Thyroid gland (tissue), 4 donors: ENCODE results near the gene TAF10. TPM values are rescaled to one million over a fixed set of nuclear protein-coding genes. Genes with fewer than 3 reads are reported as not detected.

Experiments
- DNase-seq, 2 donors: peaks; one replicate each; pipeline ENCODE4 v3.0.0-alpha.2; 2019
- H3K27ac ChIP-seq, 3 donors: fragments of 200-600 bp; sonication (generic); 1 replicate in 2 of 3; 2 replicates in 1 of 3; pipeline ENCODE4 v1.5.1; 2016 to 2019; ENCODE audit warnings: mild to moderate bottlenecking in 1 of 3, moderate library complexity in 1 of 3
- H3K27me3 ChIP-seq: fragments of 200-600 bp; sonication (generic); one replicate; pipeline ENCODE4 v1.5.1; 2019
- H3K36me3 ChIP-seq, 2 donors: fragments of 200-600 bp; sonication (generic); one replicate each; pipeline ENCODE4 v1.5.1; 2016 to 2019
- H3K4me1 ChIP-seq, 2 donors: fragments of 200-600 bp; sonication (generic); one replicate each; pipeline ENCODE4 v1.5.1; 2017 to 2019
- H3K4me3 ChIP-seq, 3 donors: fragments of 200-600 bp; sonication (generic); replicated peaks in 1 of 3; 1 replicate in 2 of 3; 2 replicates in 1 of 3; pipeline ENCODE4 v1.5.1; 2016; ENCODE audit warnings: mild to moderate bottlenecking in 1 of 3
- H3K9me3 ChIP-seq: fragments of 200-600 bp; sonication (generic); one replicate; pipeline ENCODE4 v1.5.1; 2017
- CTCF ChIP-seq, 6 experiments: fragments of 200-600 bp in 3 of 6; fragments of 450-650 bp in 3 of 6; sonication (generic) in 3 of 6; IDR thresholded peaks; one replicate each; pipeline ENCODE4 v1.5.1; 2016 to 2019; ENCODE audit warnings: antibody characterized with exemption in 6 of 6, mild to moderate bottlenecking in 2 of 6, inconsistent platforms in 1 of 6, moderate library complexity in 1 of 6
- POLR2A ChIP-seq, 2 donors: fragments of 450-650 bp; IDR thresholded peaks; one replicate each; pipeline ENCODE4 v1.6.1; 2017; ENCODE audit warnings: antibody characterized with exemption in 2 of 2, mild to moderate bottlenecking in 2 of 2, moderate library complexity in 1 of 2
- WGBS, 2 donors: methylation state at CpG; one replicate each; pipeline ENCODE4 v1.1.5; 2017; 5-methylcytosine and 5-hydroxymethylcytosine counted together
- intact Hi-C: fragments of 100-400 bp; cut with DNase I; formaldehyde crosslinking; loops from one replicate; pipeline ENCODE4 v1.15.1; 2023
- total RNA-seq, 4 donors: library from RNA; depleted of rRNA; stranded (reverse); fragments of >200 nt; gene quantifications; one replicate each; pipeline ENCODE4 v1.2.3, GENCODE V29; 2016

TAF10 gene
- total RNA-seq, 4 donors from 2014 or later = 96.6 to 113 (median 108) TPM

- intact Hi-C loops = no loop called here
- H3K4me1 ChIP-seq = peaks cover 36 to 42% of the 10 kb centered on the region in 2 donors
- no peak overlapping the region for H3K4me3 ChIP-seq
- H3K9me3 ChIP-seq = no peaks in the 10 kb centered on the region
- 59 to 66% methylated on average over 13 of the region's 13 CpGs for WGBS, 2 donors
- H3K36me3 ChIP-seq = no peaks in the 10 kb centered on the region
- DNase-seq = peak; percentile 90 to 93
- peak in 1 of 2 donors; percentile 28 for TF ChIP-seq POLR2A (IDR thresholded peaks at IDR 0.05)
- TF ChIP-seq CTCF (IDR thresholded peaks at IDR 0.05) = no peak
- no peaks in the 10 kb centered on the region for H3K27me3 ChIP-seq
- peak overlapping the region; percentile 54 to 70 (median 70) for H3K27ac ChIP-seq
Measured at GRCh38 chr11:6566704-6567370, 45.2 kb downstream of the TAF10 start.

GRCh38 chr11:6565988-6566703 is 45.9 kb downstream of the TAF10 start:
- peak overlapping the region; percentile 54 to 70 (median 70) for H3K27ac ChIP-seq
- WGBS, 2 donors = 97 to 99% methylated on average over 5 of the region's 5 CpGs
- peaks cover 31 to 36% of the 10 kb centered on the region in 2 donors for H3K4me1 ChIP-seq
- H3K36me3 ChIP-seq = no peaks in the 10 kb centered on the region
- H3K9me3 ChIP-seq = no peaks in the 10 kb centered on the region
- intact Hi-C loops = no loop called here
- TF ChIP-seq POLR2A (IDR thresholded peaks at IDR 0.05) = no peak
- no peak for TF ChIP-seq CTCF (IDR thresholded peaks at IDR 0.05)
- H3K4me3 ChIP-seq = no peak overlapping the region
- DNase-seq = peak; percentile 30 to 38
- H3K27me3 ChIP-seq = no peaks in the 10 kb centered on the region

GRCh38 chr11:6565325-6565724 is 46.7 kb downstream of the TAF10 start:
- H3K9me3 ChIP-seq = no peaks in the 10 kb centered on the region
- peaks cover 31 to 32% of the 10 kb centered on the region in 2 donors for H3K4me1 ChIP-seq
- WGBS, 2 donors = 69 to 96% methylated on average over 2 of the region's 2 CpGs
- peak overlapping the region in 2 of 3 donors; percentile 70 for H3K27ac ChIP-seq
- H3K27me3 ChIP-seq = no peaks in the 10 kb centered on the region
- no peak for DNase-seq
- no peaks in the 10 kb centered on the region for H3K36me3 ChIP-seq
- no peak overlapping the region for H3K4me3 ChIP-seq
- TF ChIP-seq POLR2A (IDR thresholded peaks at IDR 0.05) (no peak), CTCF (IDR thresholded peaks at IDR 0.05) (no peak)
- intact Hi-C loops = no loop called here

- Histone ChIP-seq H3K9me3 (no peaks in the 10 kb centered on the region), H3K4me3 (no peak overlapping the region), H3K4me1 (peaks cover 24 to 27% of the 10 kb centered on the region in 2 donors), H3K36me3 (no peaks in the 10 kb centered on the region), H3K27me3 (no peaks in the 10 kb centered on the region), H3K27ac (no peak overlapping the region)
- intact Hi-C loops = no loop called here
- no peak for TF ChIP-seq POLR2A (IDR thresholded peaks at IDR 0.05)
- TF ChIP-seq CTCF (IDR thresholded peaks at IDR 0.05) = no peak
- 86 to 90% methylated on average over 6 to 10 of the region's 10 CpGs for WGBS, 2 donors
- no peak for DNase-seq
Measured at GRCh38 chr11:6563667-6564066, 48.3 kb downstream of the TAF10 start.

- DNase-seq = no peak
- no peaks in the 10 kb centered on the region for H3K36me3 ChIP-seq
- no peak overlapping the region for H3K4me3 ChIP-seq
- no peaks in the 10 kb centered on the region for H3K9me3 ChIP-seq
- H3K4me1 ChIP-seq = peaks cover 22% of the 10 kb centered on the region in 2 donors
- intact Hi-C loops = no loop called here
- no peaks in the 10 kb centered on the region for H3K27me3 ChIP-seq
- WGBS, 2 donors = 91 to 100% methylated on average over 4 of the region's 4 CpGs
- TF ChIP-seq POLR2A (IDR thresholded peaks at IDR 0.05) (no peak), CTCF (IDR thresholded peaks at IDR 0.05) (no peak)
- H3K27ac ChIP-seq = no peak overlapping the region
Measured at GRCh38 chr11:6563121-6563619, 48.8 kb downstream of the TAF10 start.
